GM13977 (cell line): ENCODE data around the gene MAML3.

Source experiments
- DNase-seq: peaks from one replicate; pipeline ENCODE4 v3.0.0; 2012; ENCODE audit warnings: low spot score
- in situ Hi-C: fragments of 300-500 bp; cut with MboI; formaldehyde crosslinking; loops from one replicate; pipeline ENCODE4 v1.12.0; 2022; ENCODE audit warnings: low sequenced_read_pairs, low pct_unique_long_range_greater_than_20kb, mixed read lengths, inconsistent platforms; ENCODE audit not compliant: unreplicated experiment
- TF ChIP-seq, protein P1 (sequence below): IDR thresholded peaks from 2 replicates; pipeline ENCODE4 v1.5.1; 2012; ENCODE audit warnings: mild to moderate bottlenecking, control low read depth; ENCODE audit not compliant: insufficient read depth; ENCODE audit errors: extremely low read depth, missing control alignments

MAML3 gene

DNA sequence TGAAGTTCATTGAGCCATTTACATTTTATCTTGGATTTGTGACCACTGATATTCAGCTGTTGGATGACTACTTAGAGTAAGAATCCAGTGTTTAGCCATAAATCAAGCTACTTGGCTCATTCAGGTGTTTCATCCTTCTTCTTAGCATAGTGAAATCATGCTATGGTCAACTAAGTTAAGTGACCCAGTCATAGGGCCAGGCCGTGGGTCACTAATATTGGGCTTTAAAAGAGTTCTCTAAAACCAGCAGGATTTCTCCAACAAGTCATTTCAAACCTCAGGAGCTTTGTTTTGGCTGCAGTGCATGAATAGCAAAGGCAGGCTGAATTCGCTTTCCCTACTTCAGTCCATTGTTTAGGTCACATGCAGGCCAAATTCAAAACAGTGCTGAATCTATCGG is 181.0 kb downstream of the MAML3 start:
- in situ Hi-C loops: no loop called here
- TF ChIP-seq, protein P1, sequence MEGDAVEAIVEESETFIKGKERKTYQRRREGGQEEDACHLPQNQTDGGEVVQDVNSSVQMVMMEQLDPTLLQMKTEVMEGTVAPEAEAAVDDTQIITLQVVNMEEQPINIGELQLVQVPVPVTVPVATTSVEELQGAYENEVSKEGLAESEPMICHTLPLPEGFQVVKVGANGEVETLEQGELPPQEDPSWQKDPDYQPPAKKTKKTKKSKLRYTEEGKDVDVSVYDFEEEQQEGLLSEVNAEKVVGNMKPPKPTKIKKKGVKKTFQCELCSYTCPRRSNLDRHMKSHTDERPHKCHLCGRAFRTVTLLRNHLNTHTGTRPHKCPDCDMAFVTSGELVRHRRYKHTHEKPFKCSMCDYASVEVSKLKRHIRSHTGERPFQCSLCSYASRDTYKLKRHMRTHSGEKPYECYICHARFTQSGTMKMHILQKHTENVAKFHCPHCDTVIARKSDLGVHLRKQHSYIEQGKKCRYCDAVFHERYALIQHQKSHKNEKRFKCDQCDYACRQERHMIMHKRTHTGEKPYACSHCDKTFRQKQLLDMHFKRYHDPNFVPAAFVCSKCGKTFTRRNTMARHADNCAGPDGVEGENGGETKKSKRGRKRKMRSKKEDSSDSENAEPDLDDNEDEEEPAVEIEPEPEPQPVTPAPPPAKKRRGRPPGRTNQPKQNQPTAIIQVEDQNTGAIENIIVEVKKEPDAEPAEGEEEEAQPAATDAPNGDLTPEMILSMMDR: no peak
- DNase-seq: no peak

DNA sequence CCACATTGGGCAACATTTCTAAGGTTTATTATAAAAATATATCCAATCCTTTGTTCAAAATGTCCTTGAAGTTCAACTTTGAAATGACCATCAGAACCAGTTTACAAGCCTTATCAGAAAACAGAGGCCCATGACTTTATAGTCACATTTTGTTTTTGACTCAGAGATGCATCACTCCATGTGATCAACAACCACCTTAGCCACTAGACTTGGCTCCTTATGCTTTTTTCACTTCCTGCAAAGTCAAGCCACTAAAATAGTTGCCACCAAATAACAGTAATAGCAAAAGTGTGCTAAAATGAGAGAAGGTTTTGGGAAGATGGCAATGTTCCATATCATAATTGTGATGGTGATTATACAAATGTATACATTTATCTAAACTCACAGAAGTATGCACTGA is 181.7 kb downstream of the MAML3 start:
- DNase-seq: no peak
- in situ Hi-C loops: no loop called here
- TF ChIP-seq, protein P1: no peak

GRCh38 chr4:139971111-139971510 is 182.9 kb downstream of the MAML3 start:
- TF ChIP-seq, protein P1: no peak
- DNase-seq: no peak
- in situ Hi-C loops: no loop called here

DNA sequence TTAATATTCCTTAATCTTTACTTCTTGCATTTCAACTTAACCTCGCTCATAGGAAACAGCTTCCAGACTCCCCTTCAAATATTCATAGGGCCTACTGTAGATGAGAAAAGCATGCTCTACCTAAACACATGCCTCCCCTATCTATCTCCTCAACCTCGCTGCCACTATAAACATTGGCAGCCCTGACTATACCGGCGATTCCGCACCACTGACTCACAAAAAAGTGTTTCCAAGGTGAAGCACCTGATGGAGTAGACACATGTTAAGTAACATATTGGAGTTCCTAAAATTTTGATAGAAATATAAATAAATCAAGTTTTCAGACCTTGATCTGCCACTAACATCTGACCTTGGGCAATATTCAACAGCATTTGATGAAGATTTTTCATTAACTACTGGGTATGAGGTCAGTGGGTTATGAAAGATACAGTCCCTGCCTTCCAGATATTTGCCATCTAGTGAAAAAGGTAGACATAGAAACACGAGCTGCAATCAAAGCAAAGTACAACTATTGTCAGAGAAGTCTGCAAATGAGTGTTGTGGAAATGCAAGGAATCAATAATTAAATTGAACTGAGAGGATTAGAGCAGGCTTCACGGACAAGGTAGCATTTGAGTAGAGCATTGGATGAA is 184.2 kb downstream of the MAML3 start:
- in situ Hi-C loops: no loop called here
- no peak for DNase-seq
- TF ChIP-seq, protein P1: no peak

- in situ Hi-C loops: no loop called here
- TF ChIP-seq, protein P1: no peak
- DNase-seq: no peak
Observed at GRCh38 chr4:139968831-139969230, 185.2 kb downstream of the MAML3 start.

DNA sequence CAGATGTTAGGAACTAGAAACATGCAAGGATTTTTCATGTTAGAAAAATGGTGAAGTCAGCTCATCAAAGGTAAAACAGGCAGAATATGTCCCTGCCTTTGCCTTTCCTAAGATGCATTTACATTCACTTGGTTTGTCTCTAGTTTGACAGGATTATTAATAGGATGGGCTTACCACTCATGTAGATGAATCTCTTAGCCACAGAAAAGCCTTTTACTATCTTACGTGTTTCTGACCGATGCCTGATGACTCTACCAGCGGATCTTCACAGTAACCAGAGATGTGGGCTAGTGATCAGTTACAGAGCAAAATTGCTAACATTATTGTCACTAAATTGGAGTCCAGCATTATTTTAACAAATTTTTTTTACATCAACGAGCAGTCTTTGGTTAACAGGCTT is 187.6 kb downstream of the MAML3 start:
- in situ Hi-C loops: no loop called here

More for the DNA sequence above, 187.6 kb downstream of the MAML3 start:
- DNase-seq: no peak
- TF ChIP-seq, protein P1: no peak
